SU-DHL-6 (cell line): Measurements from ENCODE around the gene SPOCD1.

Experiments
- EZH2phosphoT487 ChIP-seq: fragments of 200-600 bp; sonication (generic), shearing (Covaris generic); conservative IDR thresholded peaks from 2 replicates; pipeline ENCODE4 v1.6.1; 2018; ENCODE audit warnings: mild to moderate bottlenecking, antibody characterized with exemption, low read length, moderate library complexity, mixed read lengths
- TF ChIP-seq, protein P1 (sequence below): fragments of 200-600 bp; sonication (generic); IDR thresholded peaks from one replicate; pipeline ENCODE4 v1.5.1; 2017; ENCODE audit warnings: antibody characterized with exemption, mild to moderate bottlenecking, low read length, moderate library complexity; ENCODE audit not compliant: insufficient read depth, poor library complexity, severe bottlenecking

DNA sequence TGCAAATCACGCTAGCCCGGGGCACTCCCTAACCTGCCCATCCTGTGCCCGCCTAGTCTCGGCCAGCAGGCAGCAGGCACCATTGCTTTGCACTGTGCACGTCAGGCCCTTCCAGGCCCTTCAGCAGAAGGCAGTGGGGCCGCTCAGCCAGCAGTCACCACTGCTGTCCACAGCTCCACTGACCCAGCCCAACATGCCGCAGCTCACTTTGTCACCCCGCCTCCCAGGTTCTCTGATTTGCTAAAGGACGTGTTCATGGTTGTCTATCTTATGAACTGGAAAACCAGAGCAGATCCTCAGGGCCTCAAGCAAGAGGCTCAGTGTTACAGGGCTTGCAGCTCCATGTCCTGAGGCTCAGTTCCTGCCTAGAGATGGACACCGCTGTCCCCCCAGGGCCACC is 14.2 kb upstream of the SPOCD1 start:
- TF ChIP-seq, protein P1, sequence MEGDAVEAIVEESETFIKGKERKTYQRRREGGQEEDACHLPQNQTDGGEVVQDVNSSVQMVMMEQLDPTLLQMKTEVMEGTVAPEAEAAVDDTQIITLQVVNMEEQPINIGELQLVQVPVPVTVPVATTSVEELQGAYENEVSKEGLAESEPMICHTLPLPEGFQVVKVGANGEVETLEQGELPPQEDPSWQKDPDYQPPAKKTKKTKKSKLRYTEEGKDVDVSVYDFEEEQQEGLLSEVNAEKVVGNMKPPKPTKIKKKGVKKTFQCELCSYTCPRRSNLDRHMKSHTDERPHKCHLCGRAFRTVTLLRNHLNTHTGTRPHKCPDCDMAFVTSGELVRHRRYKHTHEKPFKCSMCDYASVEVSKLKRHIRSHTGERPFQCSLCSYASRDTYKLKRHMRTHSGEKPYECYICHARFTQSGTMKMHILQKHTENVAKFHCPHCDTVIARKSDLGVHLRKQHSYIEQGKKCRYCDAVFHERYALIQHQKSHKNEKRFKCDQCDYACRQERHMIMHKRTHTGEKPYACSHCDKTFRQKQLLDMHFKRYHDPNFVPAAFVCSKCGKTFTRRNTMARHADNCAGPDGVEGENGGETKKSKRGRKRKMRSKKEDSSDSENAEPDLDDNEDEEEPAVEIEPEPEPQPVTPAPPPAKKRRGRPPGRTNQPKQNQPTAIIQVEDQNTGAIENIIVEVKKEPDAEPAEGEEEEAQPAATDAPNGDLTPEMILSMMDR, result no peak
- no peak for TF ChIP-seq EZH2phosphoT487
